GM18519 (cell line): ENCODE measurements around the gene CYGB.
A peak's percentile ranks its signal among the peaks of the same experiment; 100 is the strongest.
"Not testable (repeated sequence)": the region's sequence is repeated elsewhere in the genome, so short reads cannot be mapped to it uniquely, and the experiment has no call there.

Experiments used
- ATAC-seq: cut with Tn5 transposase; IDR thresholded peaks from one replicate; pipeline ENCODE4 v1.9.1; 2021; ENCODE audit warnings: mild to moderate bottlenecking, moderate library complexity; ENCODE audit not compliant: unreplicated experiment, low FRiP score

Gene CYGB

GRCh38 chr17:76568811-76569221, 31.3 kb upstream of the CYGB start:
- no peak for ATAC-seq

- ATAC-seq = no peak
Measured at GRCh38 chr17:76567634-76568432, 30.3 kb upstream of the CYGB start.

DNA sequence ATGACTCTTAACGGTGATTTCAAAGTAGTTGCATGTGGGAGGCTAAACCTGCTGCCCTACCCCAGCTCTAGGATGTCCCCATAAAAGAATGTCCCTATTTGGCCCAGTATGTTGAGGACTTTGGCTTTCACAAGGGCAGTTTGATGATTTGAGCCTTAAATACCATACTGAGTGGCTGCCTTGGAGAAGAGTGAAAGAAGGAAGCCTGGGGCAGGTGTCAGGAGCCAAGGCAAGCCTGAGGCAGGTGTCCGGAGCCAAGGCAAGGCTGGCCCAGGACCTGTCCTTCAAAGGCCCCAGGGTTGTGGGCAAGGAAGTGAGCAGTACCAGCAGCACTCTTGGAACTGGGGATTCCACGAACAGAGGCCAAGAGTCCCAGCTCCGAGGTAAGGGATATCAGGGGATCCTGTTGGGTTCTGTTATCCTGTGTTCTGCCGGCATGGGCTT, 29.5 kb upstream of the CYGB start:
- no peak for ATAC-seq

GRCh38 chr17:76566613-76566943, 29.1 kb upstream of the CYGB start:
- ATAC-seq = no peak

DNA sequence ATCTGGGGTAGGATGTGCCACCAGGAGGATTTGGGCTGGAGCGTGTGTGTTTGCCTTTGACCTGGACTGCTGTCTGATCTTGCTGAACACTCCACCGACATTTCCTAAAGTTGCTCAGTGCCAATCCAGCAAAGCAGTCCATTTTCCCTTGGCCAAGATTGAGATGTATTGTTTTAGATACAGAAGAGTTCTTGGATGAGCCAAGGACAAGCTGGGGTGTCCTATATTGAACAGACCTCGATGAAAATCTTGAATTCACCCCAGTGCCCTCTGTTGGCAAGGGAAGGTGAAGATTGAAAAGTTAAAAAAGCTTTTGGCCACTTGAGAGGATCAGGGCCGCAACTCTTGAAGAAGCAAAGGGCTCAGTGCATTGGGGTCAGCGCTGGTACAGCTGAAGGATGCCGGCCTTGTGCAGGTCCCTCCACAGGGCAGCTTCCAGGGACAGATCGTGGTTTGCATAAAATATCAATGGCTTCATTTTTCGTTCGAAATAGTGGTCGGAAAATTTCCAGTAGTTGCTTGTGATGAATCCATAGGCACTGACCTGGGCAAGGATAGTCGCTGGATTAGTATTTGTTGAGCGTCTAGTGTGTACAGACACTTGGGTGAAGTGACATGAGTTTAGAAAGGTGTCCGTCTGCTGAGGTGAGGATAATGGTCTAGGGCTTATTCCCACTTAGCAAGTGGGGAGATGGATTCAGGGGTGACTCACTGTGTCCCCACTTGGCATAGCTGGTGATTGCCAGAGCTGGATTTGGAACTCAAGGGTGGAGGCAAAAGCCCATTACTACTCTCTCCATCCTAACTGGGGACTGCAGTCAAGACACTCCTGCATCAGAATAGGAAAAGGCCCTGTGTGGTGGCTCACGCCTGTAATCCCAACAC, 28.5 kb upstream of the CYGB start:
- no peak for ATAC-seq

DNA sequence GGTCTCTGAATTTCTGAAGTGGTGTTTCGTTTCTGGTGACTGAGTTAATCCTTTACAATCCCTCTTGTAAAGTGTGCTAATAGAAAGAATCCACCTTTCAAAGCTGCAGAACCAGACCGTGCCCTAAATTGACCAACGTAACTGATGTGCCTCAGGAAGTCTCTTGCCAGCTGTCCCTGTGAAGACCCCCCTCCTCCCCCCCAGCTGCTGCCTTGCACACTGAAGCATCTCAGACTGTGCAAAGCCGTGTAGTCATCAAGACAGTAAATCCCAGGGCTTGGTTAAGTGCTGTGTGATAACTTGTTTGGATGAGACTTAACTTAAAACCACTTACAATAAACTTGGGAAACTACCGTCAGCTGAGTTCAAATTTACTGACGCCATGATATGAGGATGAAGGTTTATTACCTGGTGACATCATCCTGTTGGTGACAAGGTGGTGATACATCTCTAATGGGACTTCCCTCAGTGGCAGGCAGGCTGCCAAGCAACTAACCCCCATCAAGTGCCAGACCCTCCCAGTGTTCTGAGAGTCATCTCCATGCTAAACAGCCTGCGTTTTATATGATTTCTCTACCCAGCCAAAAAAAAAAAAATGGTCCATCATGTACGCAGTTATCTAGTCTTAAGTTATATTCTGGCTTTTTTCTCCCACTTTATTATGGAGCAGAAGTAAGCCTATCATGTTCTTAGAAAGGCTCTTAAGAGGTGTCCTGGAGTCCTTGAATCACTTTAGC, 27.6 kb upstream of the CYGB start:
- not testable (repeated sequence) for ATAC-seq

DNA sequence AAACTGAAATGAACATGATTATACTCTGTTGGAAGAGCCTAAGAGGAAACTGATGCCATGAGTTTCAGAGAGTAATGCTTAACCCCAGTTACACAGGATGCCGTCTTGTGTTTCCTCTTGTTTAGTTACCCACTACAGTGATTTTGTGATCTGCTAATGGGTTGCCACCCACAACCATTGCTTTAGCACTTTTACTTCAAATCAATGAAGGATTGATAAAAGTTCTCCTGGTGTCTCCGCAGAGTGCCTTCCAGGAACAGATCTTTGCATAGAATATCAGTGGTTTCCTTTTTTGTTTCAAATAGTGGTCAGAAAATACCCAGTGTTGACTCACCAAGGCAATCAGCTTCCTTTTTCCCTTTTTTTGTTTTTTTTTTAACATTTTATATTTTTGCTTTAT, 25.9 kb upstream of the CYGB start:
- ATAC-seq = not testable (repeated sequence)

- no peak for ATAC-seq
Measured at GRCh38 chr17:76562734-76563148, 25.2 kb upstream of the CYGB start.

DNA sequence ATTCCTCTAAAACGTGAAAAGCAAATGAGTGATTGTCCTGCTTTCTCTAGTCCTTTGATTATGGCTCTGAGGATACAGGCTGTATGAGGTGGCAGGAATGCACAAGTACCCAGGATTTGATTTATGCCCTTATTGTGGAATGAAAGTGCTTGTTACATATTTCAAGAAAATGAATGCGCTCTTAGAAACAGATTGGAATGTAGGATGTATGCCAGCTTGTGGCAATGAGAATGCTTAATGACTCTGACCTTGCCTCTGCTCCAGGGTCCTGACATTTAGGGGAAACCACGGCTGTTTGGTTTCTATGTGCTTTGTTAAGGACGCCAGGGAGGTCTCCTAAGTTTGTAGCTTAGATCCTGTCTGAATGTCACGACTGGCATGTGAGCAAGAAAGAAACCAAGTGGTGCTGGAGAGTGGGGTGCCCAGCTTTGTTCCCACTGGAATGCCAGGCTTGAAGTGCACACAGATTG, 24.3 kb upstream of the CYGB start:
- ATAC-seq = no peak

DNA sequence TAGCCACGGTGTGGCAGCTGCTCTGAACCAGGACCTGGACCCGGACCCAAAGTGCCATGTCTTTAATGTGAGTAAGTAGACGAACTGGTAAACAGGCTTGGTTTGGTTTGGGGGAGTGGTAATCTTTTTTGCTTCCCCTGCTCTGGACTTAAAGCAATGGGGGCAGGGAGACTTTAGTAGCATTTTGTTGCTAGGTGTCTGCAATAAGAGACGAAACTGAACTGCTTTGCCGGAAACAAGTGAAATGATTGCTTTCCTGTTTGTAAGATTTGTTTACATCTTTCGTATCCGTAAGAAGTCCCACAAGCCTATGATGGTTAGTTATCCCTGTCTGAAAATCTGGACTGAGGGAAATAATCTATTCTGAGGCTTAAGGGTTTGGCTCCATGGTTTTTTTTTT, 23.8 kb upstream of the CYGB start:
- no peak for ATAC-seq

- ATAC-seq = no peak
Measured at GRCh38 chr17:76560877-76561221, 23.3 kb upstream of the CYGB start.

- no peak for ATAC-seq
Measured at GRCh38 chr17:76560036-76560876, 22.7 kb upstream of the CYGB start.

DNA sequence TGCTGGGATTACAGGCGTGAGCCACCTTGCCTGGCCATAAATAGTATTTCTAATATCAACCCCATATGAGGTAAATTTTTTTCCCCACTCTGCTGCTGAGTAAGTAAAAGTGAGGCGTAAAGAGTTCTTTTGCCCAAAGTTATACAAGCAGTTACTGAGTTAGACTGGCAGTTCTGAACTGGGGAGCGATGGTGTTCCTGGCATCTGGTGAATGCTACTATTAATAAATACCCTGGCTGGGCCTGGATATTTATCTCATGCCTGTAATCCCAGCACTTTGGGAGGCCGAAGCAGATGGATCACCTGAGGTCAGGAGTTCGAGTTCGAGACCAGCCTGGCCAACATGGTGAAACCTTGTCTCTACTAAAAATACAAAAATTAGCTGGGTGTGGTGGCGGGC, 22.0 kb upstream of the CYGB start:
- not testable (repeated sequence) for ATAC-seq

DNA sequence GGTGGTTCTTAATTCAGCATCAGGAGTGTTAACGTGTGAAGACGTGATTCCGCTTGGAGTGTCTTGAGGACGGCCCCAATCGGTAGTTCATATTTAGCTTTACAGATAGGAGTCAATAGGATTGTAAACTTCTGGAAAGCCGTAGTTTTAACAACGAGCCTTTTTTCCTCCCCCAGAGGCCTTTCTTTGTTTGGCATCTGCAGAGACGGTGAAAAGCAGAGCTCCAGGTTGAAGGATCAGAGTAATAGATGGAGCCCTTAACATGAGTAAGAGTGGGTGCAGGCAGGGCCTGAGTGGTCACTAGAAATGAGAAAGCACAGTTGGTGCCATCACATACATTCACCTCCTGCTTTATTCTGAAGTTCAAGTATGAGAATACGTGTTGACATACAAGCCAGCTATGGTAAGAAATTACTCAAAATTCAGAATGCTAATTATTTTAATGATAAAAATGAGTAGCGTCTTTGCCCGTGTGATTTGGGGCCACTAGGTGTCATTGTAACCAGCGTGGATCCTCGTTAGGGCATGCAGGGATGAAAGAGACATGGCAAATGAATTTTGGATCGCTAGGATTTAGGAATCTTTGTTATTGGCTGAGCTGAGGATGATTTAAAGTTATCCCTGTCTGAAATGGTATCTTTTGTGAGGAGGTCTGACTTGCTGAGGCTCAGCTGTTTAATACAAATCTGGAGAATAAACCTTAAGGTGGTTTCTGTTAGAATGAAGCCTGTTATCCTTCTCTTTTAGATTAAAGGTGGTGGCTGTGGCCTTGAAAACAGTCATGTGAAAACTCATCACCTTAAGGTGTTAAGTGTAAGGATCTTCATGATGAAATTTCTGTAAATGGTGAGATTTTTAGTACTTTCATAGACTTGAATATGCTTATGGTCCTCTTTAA, 20.9 kb upstream of the CYGB start:
- ATAC-seq = no peak

GRCh38 chr17:76557368-76558197, 20.1 kb upstream of the CYGB start:
- ATAC-seq = peak; percentile 79

- peak; percentile 11 for ATAC-seq
Measured at GRCh38 chr17:76556765-76557367, 19.4 kb upstream of the CYGB start.

GRCh38 chr17:76554131-76554530, 16.6 kb upstream of the CYGB start:
- ATAC-seq = no peak
